Measurements from ENCODE around the gene HSD3B1.

DNA sequence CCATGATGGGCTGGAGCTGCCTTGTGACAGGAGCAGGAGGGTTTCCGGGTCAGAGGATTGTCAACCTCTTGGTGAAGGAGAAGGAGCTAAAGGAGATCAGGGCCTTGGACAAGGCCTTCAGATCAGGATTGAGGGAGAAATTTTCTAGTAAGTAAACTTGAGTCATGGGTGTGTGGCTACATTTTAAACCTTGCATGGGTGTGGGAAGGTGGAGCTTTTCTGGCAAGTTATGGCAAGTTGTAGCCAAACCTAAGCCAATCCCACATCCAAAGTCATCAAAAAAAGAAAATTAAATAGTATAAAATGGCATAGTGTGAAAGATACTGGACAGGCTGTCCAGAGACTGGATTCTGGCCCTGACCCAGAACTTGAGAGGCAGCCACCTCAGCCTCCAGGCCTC, 39.8 kb upstream of the HSD3B1 start:
- TF ChIP-seq POU2F2 (IDR thresholded peaks at IDR 0.05; ENCODE audit: low read depth, low read length): no peak
- TF ChIP-seq POLR2A (IDR thresholded peaks at IDR 0.05; ENCODE audit: low read depth, low read length): no peak
- no peak for TF ChIP-seq TAF1 (IDR thresholded peaks at IDR 0.05; ENCODE audit: low read depth, low read length)
- no peak for TF ChIP-seq PAX5 (IDR thresholded peaks at IDR 0.05; ENCODE audit: insufficient read depth, low read length, severe bottlenecking)
- no peak for TF ChIP-seq POLR2AphosphoS5 (IDR thresholded peaks at IDR 0.05; ENCODE audit: low read depth, low read length)
- TF ChIP-seq SPI1 (IDR thresholded peaks at IDR 0.05; ENCODE audit: low read depth, low read length): no peak
